ENCODE results near the gene PIK3R6.

DNA sequence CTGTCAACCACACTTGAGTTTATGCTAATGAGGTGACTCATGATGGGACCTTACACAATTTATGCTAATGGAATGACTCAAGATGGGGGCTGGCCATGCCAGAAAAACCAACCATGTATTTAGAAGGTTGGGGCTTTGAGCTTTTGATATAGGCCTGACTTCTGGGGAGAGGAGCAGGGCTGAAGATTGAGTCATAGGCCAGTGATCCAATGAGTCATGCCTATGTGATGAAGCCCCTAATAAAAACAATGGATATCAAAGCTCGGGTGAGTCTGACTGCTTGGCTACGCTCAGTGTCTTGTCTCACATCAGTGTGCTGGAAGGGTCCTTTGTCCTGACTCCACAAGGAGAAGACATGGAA lies 75.6 kb downstream of the PIK3R6 start:
- TF ChIP-seq, protein P1, sequence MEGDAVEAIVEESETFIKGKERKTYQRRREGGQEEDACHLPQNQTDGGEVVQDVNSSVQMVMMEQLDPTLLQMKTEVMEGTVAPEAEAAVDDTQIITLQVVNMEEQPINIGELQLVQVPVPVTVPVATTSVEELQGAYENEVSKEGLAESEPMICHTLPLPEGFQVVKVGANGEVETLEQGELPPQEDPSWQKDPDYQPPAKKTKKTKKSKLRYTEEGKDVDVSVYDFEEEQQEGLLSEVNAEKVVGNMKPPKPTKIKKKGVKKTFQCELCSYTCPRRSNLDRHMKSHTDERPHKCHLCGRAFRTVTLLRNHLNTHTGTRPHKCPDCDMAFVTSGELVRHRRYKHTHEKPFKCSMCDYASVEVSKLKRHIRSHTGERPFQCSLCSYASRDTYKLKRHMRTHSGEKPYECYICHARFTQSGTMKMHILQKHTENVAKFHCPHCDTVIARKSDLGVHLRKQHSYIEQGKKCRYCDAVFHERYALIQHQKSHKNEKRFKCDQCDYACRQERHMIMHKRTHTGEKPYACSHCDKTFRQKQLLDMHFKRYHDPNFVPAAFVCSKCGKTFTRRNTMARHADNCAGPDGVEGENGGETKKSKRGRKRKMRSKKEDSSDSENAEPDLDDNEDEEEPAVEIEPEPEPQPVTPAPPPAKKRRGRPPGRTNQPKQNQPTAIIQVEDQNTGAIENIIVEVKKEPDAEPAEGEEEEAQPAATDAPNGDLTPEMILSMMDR (conservative IDR thresholded peaks at IDR 0.05; ENCODE audit: low read depth, low read length) = no peak
- no peak for TF ChIP-seq EZH2 (IDR thresholded peaks at IDR 0.05; ENCODE audit: low read length, unreplicated experiment)

All from PC-3 (cell line).